ENCODE data around the gene DDX52. TPM values are rescaled to one million over a fixed set of nuclear protein-coding genes. Genes with fewer than 3 reads are reported as not detected.

The DDX52 gene
- total and polyA plus RNA-seq, 7 donors: 7.6 to 21.2 (median 16.5) TPM

DNA sequence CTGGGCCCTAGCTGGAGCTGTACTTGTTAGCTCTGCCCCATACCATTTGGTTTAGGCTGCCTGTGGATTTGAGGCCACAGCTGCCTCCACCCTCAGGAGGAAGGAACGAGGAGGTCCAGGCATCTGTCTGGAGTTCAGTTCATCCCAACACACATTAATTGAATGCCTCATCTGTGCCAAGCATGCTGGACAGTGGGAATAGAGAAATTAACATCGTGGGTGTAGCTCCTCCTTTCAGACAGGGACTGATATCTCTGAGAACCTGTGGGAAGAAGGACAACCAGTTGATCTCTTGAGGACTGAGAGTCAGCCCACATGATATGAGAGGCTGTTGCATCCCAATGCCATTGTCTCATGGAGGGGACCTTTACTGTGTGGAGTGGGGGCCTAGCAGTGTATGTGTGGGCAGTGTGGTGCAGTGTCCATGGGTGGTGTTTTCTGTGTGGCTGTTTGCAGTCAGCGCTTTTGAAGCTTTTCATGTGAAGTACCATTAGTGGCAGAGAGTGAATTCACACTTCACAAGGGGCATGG lies 29.4 kb upstream of the DDX52 start:
- Histone ChIP-seq H3K36me3 (no peaks in the 10 kb centered on the region), H3K9me3 (no peaks in the 10 kb centered on the region), H3K4me1 (peaks cover 0 to 5% (median 0%) of the 10 kb centered on the region in 4 donors), H3K27me3 (no peaks in the 10 kb centered on the region), H3K4me3 (no peak overlapping the region), H3K27ac (no peak overlapping the region)
- 71 to 88% methylated on average over 3 of the region's 3 CpGs for WGBS, 2 donors
- intact Hi-C loops (cut with DNase I): no loop called here
- TF ChIP-seq, protein P1, sequence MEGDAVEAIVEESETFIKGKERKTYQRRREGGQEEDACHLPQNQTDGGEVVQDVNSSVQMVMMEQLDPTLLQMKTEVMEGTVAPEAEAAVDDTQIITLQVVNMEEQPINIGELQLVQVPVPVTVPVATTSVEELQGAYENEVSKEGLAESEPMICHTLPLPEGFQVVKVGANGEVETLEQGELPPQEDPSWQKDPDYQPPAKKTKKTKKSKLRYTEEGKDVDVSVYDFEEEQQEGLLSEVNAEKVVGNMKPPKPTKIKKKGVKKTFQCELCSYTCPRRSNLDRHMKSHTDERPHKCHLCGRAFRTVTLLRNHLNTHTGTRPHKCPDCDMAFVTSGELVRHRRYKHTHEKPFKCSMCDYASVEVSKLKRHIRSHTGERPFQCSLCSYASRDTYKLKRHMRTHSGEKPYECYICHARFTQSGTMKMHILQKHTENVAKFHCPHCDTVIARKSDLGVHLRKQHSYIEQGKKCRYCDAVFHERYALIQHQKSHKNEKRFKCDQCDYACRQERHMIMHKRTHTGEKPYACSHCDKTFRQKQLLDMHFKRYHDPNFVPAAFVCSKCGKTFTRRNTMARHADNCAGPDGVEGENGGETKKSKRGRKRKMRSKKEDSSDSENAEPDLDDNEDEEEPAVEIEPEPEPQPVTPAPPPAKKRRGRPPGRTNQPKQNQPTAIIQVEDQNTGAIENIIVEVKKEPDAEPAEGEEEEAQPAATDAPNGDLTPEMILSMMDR (IDR thresholded peaks at IDR 0.05): no peak
- TF ChIP-seq EP300 (IDR thresholded peaks at IDR 0.05) (no peak), POLR2AphosphoS5 (IDR thresholded peaks at IDR 0.05) (no peak), POLR2A (IDR thresholded peaks at IDR 0.05) (no peak)
- DNase-seq: no peak

DNA sequence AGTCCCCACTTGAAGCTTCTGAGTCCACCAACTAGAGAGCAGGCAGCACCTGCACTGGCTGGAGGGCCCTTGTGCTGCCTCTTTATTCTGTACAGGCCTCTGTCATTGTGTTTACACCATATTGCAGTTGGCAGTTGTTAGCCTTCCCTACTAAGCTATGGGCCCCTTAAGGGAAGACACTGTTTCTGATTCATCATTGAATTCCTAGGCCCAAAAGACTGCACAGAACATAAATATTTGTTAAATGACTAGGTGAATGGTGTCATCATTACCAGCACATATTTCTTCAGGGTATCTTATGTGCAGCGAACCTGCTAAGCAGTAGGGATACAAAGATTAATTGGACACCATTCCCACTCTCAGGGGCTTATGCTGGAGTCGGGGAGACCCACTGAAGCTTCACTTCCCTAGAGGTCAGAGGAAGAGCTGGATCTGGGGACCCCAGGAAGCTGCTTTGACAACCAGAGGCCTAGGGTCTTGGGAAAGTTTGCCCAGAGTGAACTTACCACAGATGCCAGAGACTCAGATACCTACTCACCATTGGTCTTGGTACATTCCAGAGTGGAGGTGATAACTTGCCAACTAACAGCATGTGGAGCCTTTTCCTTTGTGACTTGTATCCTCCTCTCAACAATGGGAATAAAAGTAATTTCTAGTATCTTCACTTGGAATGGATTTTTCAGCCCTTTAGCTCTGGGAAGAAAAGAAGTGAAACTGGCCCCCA lies 28.7 kb upstream of the DDX52 start:
- Histone ChIP-seq H3K9me3 (no peaks in the 10 kb centered on the region), H3K4me3 (no peak overlapping the region), H3K27ac (no peak overlapping the region), H3K36me3 (no peaks in the 10 kb centered on the region), H3K4me1 (peaks cover 0 to 5% (median 0%) of the 10 kb centered on the region in 4 donors), H3K27me3 (no peaks in the 10 kb centered on the region)
- intact Hi-C loops (cut with DNase I): no loop called here
- TF ChIP-seq, protein P1 (IDR thresholded peaks at IDR 0.05): no peak
- TF ChIP-seq EP300 (IDR thresholded peaks at IDR 0.05): no peak
- no peak for TF ChIP-seq POLR2AphosphoS5 (IDR thresholded peaks at IDR 0.05)
- TF ChIP-seq POLR2A (IDR thresholded peaks at IDR 0.05): no peak
- no peak for DNase-seq
- 80 to 85% methylated on average over 2 of the region's 2 CpGs for WGBS, 2 donors

DNA sequence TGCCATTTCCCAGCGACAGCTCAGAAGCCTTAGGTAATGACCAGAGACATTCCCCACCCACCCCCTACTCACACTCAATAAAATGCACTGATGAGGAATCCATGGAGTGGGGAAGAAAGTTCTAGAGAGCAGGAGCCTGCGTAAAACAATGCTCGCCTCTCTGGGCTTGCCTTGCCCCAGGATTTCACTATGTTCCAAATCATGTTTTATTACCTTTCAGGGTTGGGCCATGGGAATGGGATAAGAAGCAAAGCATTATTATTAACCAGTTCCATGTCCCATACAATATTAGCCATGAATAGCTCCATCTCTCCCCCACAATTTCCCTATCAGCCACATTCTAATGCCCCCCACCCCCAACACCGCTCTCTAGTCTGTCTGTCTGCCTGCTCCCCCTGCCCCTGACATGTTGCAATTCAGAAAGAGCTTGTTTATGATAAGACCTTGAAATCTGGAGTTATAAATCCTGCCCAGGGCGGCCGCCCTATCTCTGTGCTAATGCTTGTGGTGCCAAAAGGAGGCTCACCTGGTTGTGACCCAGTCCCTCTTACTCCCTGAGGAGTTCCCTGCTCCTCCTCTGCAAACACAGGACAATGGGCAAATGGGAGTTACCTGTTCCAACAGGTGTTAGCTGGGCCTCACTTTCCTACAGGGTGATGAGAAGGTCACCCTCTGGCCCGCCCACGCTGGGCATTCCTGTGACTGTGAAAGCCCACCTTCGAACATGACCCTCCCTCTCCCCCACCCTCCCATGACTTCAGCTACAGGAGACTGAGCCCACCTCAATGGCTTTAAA lies 28.0 kb upstream of the DDX52 start:
- Histone ChIP-seq H3K4me1 (peaks cover 0 to 5% (median 0%) of the 10 kb centered on the region in 4 donors), H3K4me3 (no peak overlapping the region), H3K9me3 (no peaks in the 10 kb centered on the region), H3K27me3 (no peaks in the 10 kb centered on the region), H3K27ac (no peak overlapping the region), H3K36me3 (no peaks in the 10 kb centered on the region)
- 19 to 70% methylated on average over 9 of the region's 9 CpGs for WGBS, 2 donors
- TF ChIP-seq, protein P1 (IDR thresholded peaks at IDR 0.05): no peak
- TF ChIP-seq EP300 (IDR thresholded peaks at IDR 0.05) (no peak), POLR2A (IDR thresholded peaks at IDR 0.05) (no peak), POLR2AphosphoS5 (IDR thresholded peaks at IDR 0.05) (no peak)
- DNase-seq: no peak
- intact Hi-C loops (cut with DNase I): no loop called here

DNA sequence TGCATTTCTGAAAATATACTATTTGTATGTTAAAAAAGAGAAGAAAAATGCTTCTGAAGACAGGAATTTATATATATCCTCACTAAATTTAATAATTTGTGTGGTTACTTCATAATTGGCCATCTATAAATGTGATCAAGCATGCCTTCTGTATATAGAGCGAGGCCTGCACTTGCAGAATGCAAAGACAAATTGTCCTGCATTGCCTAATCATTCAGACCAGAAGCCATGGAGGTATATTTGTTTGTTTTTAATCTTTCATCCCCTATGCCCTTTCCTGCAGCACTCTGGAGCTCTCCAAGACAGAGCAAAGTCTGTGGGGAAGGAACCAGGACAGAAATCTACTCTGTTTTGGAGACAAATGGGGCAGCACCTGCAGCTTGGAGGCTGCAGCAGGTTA lies 23.8 kb upstream of the DDX52 start:
- 63 to 77% methylated on average over 1 of the region's 1 CpG for WGBS, 2 donors
- intact Hi-C loops (cut with DNase I): no loop called here
- no peak for DNase-seq

More for the DNA sequence above, 23.8 kb upstream of the DDX52 start:
- H3K36me3 ChIP-seq: no peaks in the 10 kb centered on the region
- no peak overlapping the region for H3K4me3 ChIP-seq
- H3K9me3 ChIP-seq: no peaks in the 10 kb centered on the region
- TF ChIP-seq POLR2A (IDR thresholded peaks at IDR 0.05) (no peak), POLR2AphosphoS5 (IDR thresholded peaks at IDR 0.05) (no peak), EP300 (IDR thresholded peaks at IDR 0.05) (no peak)
- TF ChIP-seq, protein P1 (IDR thresholded peaks at IDR 0.05): no peak
- no peaks in the 10 kb centered on the region for H3K4me1 ChIP-seq
- H3K27ac ChIP-seq: no peak overlapping the region
- H3K27me3 ChIP-seq: no peaks in the 10 kb centered on the region

Data from sigmoid colon (tissue), 7 donors.